GM20431 (cell line): ENCODE data around the gene UBB.

Experiments
- in situ Hi-C: fragments of 300-500 bp; cut with MseI, MboI; formaldehyde crosslinking; loops from one replicate; pipeline ENCODE4 v1.15.0; 2020; ENCODE audit warnings: low sequenced_read_pairs; ENCODE audit not compliant: unreplicated experiment

The UBB gene

DNA sequence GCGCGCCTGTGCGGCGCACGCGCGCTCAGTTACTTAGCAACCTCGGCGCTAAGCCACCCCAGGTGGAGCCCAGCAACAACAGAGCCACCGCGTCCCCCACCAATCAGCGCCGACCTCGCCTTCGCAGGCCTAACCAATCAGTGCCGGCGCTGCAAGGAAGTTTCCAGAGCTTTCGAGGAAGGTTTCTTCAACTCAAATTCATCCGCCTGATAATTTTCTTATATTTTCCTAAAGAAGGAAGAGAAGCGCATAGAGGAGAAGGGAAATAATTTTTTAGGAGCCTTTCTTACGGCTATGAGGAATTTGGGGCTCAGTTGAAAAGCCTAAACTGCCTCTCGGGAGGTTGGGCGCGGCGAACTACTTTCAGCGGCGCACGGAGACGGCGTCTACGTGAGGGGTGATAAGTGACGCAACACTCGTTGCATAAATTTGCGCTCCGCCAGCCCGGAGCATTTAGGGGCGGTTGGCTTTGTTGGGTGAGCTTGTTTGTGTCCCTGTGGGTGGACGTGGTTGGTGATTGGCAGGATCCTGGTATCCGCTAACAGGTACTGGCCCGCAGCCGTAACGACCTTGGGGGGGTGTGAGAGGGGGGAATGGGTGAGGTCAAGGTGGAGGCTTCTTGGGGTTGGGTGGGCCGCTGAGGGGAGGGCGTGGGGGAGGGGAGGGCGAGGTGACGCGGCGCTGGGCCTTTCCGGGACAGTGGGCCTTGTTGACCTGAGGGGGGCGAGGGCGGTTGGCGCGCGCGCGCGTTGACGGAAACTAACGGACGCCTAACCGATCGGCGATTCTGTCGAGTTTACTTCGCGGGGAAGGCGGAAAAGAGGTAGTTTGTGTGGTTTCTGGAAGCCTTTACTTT, at the start of gene UBB:
TSS of gene UBB (plus strand) at position 452 of the 856 bp plus-strand sequence. CDS start 817 bp downstream, outside the sequence.
- in situ Hi-C loops: no loop called here

- in situ Hi-C loops: no loop called here
Observed at GRCh38 chr17:16338391-16338790, 42.5 kb upstream of the UBB start.

DNA sequence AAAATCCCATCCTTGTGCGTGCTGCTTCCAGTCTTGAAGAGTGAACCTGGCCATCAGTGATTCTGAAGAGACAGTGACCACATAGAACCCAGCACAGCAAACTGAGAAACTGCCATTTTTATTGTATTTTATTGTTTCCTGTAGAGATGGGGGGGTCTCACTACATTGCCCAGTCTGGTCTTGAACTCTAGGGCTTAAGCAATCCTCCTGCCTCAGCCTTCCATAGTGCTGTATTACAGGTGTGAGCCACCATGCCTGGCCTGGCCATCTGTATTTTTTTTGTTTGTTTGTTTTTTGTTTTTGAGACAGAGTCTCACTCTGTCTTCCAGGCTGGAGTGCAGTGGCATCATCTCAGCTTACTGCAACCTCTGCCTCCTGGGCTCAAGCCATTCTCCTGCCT, 41.5 kb upstream of the UBB start:
- in situ Hi-C loops: no loop called here

DNA sequence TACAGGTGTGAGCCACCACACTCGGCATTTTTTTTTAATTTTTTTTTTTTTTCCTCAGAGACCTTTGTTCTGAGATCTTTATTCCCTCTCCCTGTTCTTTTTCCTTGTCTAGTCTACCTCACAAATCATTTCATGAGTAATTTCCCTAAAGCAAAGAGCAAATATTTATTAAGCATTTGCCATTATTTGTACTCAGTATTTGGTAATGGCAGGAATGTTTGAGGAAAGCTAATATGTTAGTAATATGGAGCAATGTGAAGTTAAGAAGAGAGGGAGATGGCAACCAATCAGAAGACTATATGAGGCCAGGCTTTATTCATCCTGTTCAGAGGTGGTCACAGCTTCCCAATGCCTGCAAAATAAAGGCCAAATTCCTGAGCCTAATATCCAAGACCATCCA, 40.9 kb upstream of the UBB start:
- in situ Hi-C loops: no loop called here

DNA sequence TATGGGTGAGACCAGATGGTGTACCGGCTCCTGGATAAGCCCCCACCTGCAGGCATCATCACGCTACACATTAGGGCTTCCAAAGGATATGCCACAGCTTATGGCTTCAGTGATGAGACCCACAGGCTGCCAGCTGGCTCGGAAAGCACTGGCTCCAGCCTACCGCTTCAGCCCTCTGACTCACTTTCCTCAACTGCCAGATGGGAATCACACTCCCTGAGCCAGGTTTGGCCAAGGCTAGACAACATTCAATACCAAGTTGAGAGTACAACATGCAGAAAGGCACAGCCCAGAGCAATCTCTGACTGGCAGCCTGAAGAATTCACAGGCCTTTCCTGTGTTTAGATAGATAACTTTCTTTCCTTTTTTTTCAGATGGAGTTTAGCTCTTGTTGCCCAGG, 37.9 kb upstream of the UBB start:
- in situ Hi-C loops: no loop called here

DNA sequence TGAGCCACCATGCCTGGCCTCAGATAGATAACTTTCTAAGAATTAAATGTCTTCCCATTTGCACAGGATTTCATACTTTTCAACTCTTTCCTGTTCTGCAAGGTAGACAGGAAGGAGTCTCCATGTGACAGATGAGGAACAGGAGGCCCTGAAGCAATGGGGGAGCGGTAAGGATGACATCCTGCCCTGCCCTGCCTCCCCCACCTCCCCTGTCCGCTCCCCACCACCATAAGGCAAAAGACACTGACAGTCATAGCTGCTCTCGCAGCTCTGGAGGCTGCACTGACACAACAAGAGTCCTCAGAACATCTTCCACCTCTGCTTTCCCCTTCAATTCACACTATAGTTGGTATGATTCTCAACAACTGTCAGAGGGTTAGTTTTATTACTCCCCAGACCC, 37.3 kb upstream of the UBB start:
- in situ Hi-C loops: no loop called here

DNA sequence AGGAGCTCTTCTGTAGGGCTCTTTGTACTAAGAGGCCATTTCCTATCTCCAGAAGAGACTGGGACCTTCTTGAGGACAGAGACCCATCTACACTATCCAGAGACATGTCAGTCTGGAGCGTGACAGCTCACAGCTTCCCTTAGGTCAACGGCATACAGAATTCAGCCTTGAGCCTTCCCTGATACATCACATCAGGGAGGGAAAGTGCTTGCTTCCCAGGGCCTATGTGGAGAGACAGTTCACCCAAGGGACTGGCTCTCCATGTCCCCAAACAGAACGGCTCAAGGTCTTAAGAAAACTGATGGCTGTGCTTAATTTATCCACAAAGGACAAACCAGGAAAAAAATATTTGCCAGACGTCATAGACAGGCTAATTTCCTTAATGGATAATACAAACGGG, 35.3 kb upstream of the UBB start:
- in situ Hi-C loops: no loop called here

- in situ Hi-C loops: no loop called here
Observed at GRCh38 chr17:16346721-16347271, 34.1 kb upstream of the UBB start.

DNA sequence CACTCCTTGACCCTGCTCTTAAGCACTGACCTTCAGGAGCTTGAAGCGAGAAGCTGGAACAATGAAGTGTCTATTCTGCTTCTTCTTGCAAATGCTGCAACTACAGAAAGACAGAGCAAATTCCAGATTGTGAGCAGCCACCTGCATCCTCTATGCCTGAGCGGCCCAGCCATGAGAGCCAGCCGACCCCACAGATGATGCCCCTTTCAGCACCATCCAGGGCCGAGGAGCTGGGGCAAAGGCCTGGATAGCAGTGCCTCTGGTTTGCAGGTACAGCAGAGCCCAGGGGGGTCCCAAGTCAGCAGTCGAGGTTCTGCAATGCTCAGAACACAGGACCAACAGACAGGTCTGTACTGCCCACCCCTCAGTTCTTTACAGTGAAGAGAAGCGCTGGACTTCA, 32.3 kb upstream of the UBB start:
- in situ Hi-C loops: no loop called here

DNA sequence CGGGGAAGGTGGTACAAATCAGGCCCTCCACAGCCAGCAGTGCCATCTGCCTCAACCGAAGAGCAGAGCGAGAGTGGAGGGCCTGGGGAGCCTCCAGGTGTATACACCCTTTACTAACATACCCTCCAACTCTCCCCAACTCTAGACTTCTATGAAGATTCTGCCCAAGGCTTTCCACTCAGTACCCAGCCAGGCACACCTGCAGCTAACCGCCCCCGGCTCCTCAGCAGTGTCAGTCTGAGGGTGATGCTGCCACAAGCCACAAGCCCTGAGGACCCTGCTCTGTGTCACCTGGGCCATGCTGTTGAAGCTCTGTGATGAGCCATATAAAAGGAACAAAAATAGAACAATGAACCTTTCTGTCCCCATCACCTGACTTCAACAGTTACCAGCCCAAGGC, 31.5 kb upstream of the UBB start:
- in situ Hi-C loops: no loop called here

DNA sequence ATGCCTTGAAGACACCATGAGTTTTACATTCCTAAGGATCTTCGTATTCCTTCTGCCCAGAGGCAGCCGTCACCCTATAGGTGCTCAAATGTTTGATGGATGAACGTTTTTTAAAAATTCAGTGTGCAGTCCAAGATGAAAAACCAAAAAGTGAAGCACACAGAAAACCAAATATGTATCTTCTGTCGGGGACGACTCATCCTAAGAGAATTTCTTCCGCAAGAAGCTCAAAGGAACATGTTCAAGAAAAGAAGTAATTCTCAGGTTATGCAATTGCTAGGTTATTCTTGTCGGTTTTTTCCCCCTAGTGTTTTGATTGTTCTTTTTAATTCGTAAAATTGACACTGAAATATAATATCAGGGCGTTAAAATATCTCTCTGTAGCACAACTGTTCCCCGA, 29.1 kb upstream of the UBB start:
- in situ Hi-C loops: no loop called here

DNA sequence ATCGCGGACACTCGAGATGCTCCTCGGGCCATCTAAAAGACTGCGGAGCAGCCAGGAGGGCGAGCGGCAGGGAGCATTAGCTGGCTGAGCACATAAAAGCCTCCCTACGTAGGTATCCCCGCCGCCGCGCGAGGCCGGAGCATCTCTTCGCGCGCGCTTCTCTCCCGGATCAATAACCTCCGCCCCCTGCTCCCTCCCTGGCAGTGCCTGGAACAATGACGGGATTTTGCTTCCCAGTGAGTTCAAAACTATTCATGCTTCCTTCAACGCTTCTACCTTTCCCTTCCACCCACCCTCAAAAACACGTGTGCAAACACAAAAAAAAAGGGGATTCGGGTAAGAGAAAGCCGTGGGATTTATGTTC, 28.6 kb upstream of the UBB start:
- in situ Hi-C loops: no loop called here

DNA sequence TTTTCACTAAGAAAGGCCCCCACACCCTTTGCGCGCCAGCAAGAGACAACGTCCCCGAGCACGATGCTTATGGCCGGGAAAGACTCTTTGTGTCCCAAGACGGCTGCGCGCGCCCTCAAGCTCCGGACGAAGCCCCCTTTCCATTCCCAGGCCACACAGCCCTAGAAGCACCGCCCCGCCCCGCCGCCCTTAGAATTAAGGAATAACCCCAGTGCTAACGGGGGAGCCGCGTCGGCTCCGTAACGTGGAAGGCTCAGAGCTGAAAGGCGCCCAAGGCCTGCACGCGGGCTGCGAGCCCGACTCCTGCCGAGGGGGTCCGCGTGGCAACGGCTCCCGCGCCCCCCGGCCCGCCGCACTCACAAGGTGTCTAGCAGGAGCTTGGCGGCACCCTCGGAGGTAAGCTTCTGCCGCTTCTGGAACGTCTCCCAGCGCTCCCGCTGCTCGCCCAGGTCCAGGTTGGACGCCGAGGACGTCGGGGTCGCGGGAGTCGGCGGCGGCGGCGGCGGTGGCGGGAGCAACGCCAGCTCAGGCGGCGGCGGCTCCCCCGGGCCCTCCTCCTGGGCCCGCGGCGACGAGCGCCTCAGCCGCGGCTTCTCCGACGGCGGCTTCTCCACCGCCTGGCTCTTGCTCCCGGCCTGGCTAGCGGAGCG, 28.1 kb upstream of the UBB start:
- in situ Hi-C loops: no loop called here

GRCh38 chr17:16353317-16354174, 27.3 kb upstream of the UBB start, which contains the start of gene CENPV:
TSS of gene CENPV (minus strand) at chr17:16353469. CDS start at chr17:16353436, 33 bp downstream.
- in situ Hi-C loops: no loop called here

- in situ Hi-C loops: no loop called here
Observed at GRCh38 chr17:16354585-16354984, 26.3 kb upstream of the UBB start.

- in situ Hi-C loops: no loop called here
Observed at GRCh38 chr17:16358394-16358793, 22.5 kb upstream of the UBB start.

- in situ Hi-C loops: loop anchor here (10.0 kb wide), 2 partner anchors 53 to 163 kb away; partner anchors contain the start of gene TRPV2
Observed at GRCh38 chr17:16361874-16362273, 19.0 kb upstream of the UBB start.

DNA sequence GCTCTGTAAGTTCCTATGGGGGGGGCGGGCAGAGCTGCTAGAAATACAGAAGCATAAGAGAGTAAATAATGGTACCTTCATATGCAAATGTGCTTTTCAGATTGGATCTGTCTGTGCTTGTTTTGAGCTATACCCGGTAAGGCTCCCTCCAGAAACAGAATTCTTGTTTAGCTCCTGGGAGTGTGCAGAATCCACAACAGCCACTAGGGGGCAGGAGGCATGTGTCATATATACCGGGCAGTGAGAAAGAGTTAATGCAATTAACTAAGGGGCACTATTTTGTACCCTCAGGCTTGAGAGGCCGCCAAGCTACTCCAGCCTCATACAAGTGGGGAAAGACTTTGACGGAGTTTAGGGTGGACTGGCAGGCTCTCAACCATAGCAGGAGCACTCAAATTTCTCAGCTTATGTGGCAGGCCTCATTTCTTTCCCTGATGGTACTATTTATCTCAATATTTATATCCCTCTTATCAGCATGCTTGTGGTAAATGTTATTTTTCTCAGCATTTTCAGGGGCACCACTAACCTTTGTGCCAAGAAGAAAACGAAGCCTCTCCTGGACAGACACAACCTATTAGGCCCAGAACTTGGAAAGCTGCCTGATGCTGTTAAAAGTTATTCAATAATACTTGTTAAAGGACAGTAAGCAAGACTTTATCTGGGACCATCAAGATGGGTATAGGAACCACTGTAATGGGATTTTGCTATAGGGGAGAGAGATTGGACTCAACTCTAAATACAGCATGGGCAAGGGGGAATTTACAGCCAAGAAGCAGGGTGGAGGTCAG, 16.9 kb upstream of the UBB start:
- in situ Hi-C loops: loop anchor here (10.0 kb wide), 2 partner anchors 51 to 161 kb away; partner anchors contain the start of gene TRPV2

DNA sequence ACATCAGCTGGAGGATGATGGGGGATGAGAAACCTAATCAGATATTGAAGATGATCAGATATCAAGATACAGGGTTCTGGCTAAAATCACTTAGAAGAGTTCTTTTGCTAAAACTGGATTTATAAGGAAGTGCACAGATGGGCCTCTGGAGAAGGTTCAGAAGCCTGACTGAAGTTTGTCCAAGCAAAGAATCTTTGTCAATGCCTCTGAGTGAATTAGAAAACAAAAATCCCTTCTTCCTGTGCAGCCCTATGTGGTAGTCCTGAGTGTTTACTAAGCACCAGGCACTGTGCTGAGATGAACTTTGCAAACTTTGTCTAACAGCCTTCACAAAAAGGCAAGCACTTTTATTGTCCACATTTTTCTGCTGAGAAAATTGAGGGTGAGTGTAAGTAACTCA, 16.3 kb upstream of the UBB start:
- in situ Hi-C loops: loop anchor here (10.0 kb wide), 2 partner anchors 50 to 160 kb away; partner anchors contain the start of gene TRPV2
